Activated T-helper 17 cell treated with anti-CD3 and anti-CD28 coated beads, Interleukin-2, amount 50 U/mL, for 72 hours (primary cell): Measurements from ENCODE around the gene BMPER. TPM values are rescaled to one million over a fixed set of nuclear protein-coding genes. Genes with fewer than 3 reads are reported as not detected.

Experiments used
- ATAC-seq: fragments of 150-1000 bp; cut with Tn5 transposase; replicated peaks from 2 replicates; pipeline ENCODE4 v1.10.0; 2021; ENCODE audit warnings: mild to moderate bottlenecking, moderate library complexity
- H3K27ac Mint-ChIP-seq: one replicate; pipeline ENCODE4 v1.8.0; 2022; ENCODE audit warnings: mixed read lengths
- H3K27me3 Mint-ChIP-seq: one replicate; pipeline ENCODE4 v1.8.0; 2022; ENCODE audit warnings: mixed read lengths
- H3K36me3 Mint-ChIP-seq: one replicate; pipeline ENCODE4 v1.8.0; 2022; ENCODE audit warnings: low read depth, mild to moderate bottlenecking, mixed read lengths
- H3K4me1 Mint-ChIP-seq: one replicate; pipeline ENCODE4 v1.8.0; 2022; ENCODE audit warnings: mixed read lengths
- H3K4me3 Mint-ChIP-seq: one replicate; pipeline ENCODE4 v1.8.0; 2022; ENCODE audit warnings: mild to moderate bottlenecking, mixed read lengths
- H3K9me3 Mint-ChIP-seq: one replicate; pipeline ENCODE4 v1.8.0; 2022; ENCODE audit warnings: mixed read lengths
- total RNA-seq, 2 donors: library from RNA; stranded (reverse); gene quantifications; one replicate each; pipeline ENCODE4 v1.2.3, GENCODE V29; 2022

The BMPER gene
- total RNA-seq, 2 donors from 2014 or later: 0.45 TPM; not detected in 1

DNA sequence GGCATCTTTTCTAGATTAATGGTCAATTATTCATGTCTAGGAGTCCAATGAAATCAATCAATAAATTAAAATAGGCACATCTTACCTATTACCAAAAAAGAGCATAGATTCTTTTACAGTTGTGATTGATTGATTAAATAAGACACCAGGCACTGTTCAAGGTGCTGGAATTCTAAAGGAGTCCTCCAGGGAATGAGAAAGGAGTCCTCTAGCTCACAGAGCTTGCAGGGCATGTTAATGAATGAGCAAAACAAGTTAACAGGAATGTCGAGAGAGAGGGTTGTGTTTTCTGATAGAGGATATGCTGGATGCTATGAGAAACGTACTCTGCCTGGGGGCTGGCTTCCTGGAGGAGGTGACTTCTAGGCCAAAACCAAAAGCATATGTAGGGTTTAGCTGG, 191.4 kb downstream of the BMPER start:
- Mint-ChIP-seq H3K4me3 (no peak overlapping the region), H3K4me1 (no peaks in the 10 kb centered on the region), H3K36me3 (no peaks in the 10 kb centered on the region), H3K27ac (no peak overlapping the region), H3K9me3 (no peaks in the 10 kb centered on the region), H3K27me3 (peaks cover 4% of the 10 kb centered on the region)
- ATAC-seq: no peak

DNA sequence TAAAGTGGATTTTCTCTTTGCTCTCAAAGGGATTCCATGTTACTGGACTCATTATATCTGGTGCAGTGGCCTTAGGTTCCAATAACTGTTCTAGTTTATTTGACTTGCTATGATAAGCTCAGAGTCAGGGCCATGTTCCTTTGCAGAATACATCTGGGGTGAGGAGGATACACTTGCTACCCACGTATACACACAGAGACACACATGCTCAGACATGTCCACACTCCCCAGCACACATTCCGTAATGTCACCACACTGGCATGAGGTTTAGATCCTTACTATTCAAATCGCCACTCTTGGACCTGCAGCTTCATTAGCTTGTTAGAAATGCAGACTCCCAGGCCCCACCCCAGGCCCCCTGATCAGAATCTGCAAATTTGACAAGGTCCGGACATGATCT, 195.3 kb downstream of the BMPER start:
- Mint-ChIP-seq H3K9me3 (peaks cover 5% of the 10 kb centered on the region), H3K4me3 (no peak overlapping the region), H3K4me1 (no peaks in the 10 kb centered on the region), H3K27me3 (peaks cover 4% of the 10 kb centered on the region), H3K27ac (no peak overlapping the region), H3K36me3 (no peaks in the 10 kb centered on the region)
- no peak for ATAC-seq

DNA sequence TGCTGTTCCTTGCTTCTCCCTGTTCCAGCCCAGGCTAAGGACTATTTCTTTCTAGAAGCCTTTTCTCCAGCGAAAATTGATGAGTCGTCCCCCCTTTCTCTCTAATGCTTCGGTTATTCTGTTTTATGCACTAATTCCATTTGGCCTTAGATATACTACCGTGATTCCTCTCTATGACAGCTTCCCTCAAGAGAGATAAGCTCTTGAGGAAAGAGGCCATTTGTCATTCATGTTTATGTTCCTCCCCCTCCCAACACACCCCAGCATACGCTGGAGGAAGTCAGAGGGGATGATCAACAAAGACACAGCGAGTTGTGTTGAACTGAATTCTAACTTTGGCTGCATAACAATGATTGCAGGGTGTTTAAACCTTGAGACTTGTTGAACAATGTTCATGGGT, 198.8 kb downstream of the BMPER start:
- no peaks in the 10 kb centered on the region for H3K36me3 Mint-ChIP-seq

DNA sequence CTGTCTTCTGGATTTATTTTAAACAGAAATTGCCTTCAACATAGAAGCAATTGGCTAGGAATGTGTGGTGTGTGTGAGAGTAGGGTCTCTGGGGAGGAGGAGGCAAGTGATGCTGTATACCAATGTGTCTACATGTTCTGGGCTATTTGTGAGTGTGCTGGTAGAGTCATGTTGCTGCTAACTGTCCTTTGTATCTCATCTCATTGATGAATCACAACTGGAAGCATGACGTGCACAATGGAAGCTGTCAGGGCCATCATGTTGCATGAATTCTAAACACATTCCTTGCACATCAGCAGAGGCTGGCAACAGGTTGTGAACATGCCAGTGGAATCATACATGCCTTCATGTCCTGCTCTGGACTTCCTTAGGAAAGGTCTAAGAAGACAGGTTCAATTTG, 199.7 kb downstream of the BMPER start:
- Mint-ChIP-seq H3K36me3 (no peaks in the 10 kb centered on the region), H3K27ac (no peak overlapping the region), H3K4me1 (no peaks in the 10 kb centered on the region), H3K9me3 (peaks cover 5% of the 10 kb centered on the region), H3K4me3 (no peak overlapping the region), H3K27me3 (peaks cover 4% of the 10 kb centered on the region)
- ATAC-seq: no peak

More for the DNA sequence above, 198.8 kb downstream of the BMPER start:
- Mint-ChIP-seq H3K4me1 (no peaks in the 10 kb centered on the region), H3K9me3 (peaks cover 5% of the 10 kb centered on the region), H3K27ac (no peak overlapping the region), H3K4me3 (no peak overlapping the region), H3K27me3 (peaks cover 4% of the 10 kb centered on the region)
- ATAC-seq: no peak

DNA sequence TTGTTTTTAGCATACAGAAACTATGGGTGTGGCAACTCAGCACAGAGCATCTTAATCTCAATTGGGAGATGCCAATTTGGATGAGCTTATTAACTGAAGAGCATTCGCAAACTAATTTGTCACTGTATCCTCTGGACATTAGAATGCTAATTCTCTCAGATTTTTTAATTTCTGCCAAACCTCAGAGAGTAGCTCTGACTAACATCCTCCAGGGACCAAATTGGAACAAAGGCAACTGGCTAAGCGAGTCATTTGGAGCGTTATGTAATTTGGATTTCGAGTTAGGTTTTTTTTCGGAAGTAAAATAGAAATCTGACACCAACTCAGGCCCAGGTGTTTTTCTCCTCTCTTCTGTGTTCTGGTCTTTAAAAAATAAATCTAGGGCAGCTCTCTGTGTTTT, 201.9 kb downstream of the BMPER start:
- Mint-ChIP-seq H3K36me3 (no peaks in the 10 kb centered on the region), H3K27ac (no peak overlapping the region), H3K27me3 (peaks cover 4% of the 10 kb centered on the region), H3K4me3 (no peak overlapping the region), H3K4me1 (no peaks in the 10 kb centered on the region), H3K9me3 (peaks cover 5% of the 10 kb centered on the region)
- no peak for ATAC-seq

DNA sequence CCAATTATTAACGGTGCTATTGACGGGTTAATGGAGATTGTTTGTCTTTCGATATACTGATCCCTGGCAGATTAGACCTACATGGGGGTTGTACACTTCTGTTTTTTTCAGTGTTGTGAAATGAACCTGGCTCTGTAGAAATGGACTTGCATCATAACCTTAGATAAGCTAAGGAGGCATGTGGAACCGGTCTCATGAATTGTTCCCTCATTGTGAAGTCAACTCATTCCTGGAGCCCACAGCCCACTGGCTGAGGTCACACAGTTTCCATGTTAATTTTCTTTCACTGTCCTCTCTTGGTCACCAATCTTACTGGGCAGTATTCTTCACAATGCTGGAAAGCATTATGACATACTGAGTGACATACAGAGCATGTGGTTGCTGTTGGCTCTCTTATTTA, 202.8 kb downstream of the BMPER start:
- ATAC-seq: no peak
- peaks cover 4% of the 10 kb centered on the region for H3K27me3 Mint-ChIP-seq
- H3K4me3 Mint-ChIP-seq: no peak overlapping the region
- no peak overlapping the region for H3K27ac Mint-ChIP-seq
- H3K9me3 Mint-ChIP-seq: no peaks in the 10 kb centered on the region
- H3K36me3 Mint-ChIP-seq: no peaks in the 10 kb centered on the region
- no peaks in the 10 kb centered on the region for H3K4me1 Mint-ChIP-seq

DNA sequence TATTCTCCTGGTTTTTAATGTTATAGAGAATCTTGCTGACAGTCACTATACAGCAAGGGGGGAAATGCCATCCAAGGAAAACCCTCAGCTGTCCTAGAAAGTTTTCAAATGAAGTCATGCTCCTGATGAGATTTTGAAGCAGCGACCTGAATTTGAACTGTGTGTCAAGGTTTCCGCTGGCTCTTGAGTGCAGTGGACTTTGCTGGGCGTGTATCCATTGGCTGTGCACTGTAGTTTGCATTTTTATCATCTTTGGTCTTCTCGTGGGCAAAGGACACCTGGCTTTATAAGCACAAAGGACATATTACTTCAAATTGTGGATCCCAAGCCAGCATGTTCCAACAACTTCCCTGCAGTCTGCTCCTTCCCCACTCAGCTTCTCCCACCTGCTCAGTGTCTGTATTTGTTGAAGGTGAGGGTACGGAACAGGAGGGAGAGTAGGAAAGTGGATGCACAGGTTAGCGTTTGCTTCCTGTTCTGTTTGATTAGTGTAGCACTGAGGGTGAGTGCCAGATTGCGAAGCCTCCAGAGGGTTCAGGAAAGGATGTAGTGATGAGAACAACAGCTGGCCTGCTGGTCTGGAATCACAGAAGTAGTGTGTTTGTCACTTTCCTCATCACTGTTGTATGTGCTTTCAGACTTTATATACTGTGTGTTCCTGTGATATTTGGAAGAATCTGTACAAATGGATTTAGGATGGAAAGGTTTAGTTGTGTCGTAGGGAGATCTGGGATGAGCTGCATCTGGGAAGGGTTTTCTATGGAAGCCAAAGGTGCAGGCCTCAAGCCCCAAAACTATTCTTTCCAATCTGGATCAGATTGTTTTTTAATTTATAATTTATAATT, 204.8 kb downstream of the BMPER start:
- Mint-ChIP-seq H3K27me3 (no peaks in the 10 kb centered on the region), H3K27ac (no peak overlapping the region), H3K9me3 (peaks cover 6% of the 10 kb centered on the region), H3K4me3 (no peak overlapping the region), H3K4me1 (no peaks in the 10 kb centered on the region), H3K36me3 (no peaks in the 10 kb centered on the region)
- no peak for ATAC-seq

DNA sequence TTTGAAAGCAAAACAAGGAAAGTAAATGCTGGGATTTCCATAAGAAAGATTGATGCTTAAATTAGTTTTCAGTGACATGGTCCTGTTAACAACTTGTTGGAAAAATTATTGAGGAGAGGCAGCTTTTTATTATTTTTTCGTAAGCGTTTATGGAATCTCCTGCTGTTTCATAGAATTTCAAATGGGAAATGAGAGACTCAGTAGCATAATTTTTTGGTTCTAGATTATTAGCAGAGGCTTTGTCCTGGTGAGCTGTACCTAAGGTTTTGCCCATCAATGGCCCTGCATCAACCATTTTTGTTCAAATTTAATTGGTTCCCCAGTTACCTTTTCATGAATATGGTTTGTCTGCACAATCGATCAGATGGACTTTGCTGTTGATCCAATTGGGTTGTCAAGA, 205.7 kb downstream of the BMPER start:
- Mint-ChIP-seq H3K9me3 (peaks cover 9% of the 10 kb centered on the region), H3K27ac (no peak overlapping the region), H3K36me3 (no peaks in the 10 kb centered on the region), H3K27me3 (no peaks in the 10 kb centered on the region), H3K4me1 (no peaks in the 10 kb centered on the region), H3K4me3 (no peak overlapping the region)
- no peak for ATAC-seq

DNA sequence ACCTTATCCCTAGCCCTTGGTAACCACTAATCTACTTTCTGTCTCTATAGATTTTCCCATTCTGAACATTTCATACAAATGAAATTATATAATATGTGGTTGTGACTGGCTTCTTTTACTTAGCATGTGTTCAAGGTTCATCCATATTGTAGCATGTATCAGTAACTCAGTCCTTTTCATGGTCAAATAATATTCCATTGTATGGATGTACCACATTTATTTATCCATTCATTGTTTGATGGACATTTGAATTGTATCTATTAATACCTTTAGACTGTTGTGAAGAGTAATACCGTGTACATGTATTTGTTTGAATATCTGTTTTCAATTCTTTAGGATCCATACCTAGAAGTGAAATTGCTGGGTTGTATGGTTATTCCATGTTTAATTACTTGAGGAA, 210.2 kb downstream of the BMPER start:
- Mint-ChIP-seq H3K4me1 (no peaks in the 10 kb centered on the region), H3K36me3 (no peaks in the 10 kb centered on the region), H3K9me3 (peaks cover 12% of the 10 kb centered on the region), H3K27me3 (no peaks in the 10 kb centered on the region), H3K4me3 (no peak overlapping the region), H3K27ac (no peak overlapping the region)
- ATAC-seq: no peak

DNA sequence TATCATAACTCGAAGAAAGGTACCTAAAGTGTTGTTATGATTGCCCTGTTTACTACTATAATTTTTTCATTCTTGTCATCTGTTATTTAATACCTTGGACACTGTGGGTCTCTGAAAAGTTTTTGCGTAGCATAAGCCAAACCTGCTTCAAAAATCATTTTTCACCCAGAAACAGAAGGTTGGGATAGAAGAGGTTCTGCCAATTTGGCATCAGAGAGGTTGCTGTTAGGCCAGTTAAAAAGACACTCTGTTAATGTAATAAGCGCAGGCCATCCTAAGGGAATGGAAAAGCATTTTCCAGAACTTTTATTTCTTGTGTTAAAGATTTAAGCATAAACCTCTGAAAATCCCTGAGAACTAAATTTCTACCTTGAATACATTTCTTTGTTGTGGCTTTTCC, 212.2 kb downstream of the BMPER start:
- H3K27ac Mint-ChIP-seq: no peak overlapping the region
- H3K36me3 Mint-ChIP-seq: no peaks in the 10 kb centered on the region
- no peak for ATAC-seq
- peaks cover 12% of the 10 kb centered on the region for H3K9me3 Mint-ChIP-seq
- no peaks in the 10 kb centered on the region for H3K27me3 Mint-ChIP-seq
- no peak overlapping the region for H3K4me3 Mint-ChIP-seq
- no peaks in the 10 kb centered on the region for H3K4me1 Mint-ChIP-seq

DNA sequence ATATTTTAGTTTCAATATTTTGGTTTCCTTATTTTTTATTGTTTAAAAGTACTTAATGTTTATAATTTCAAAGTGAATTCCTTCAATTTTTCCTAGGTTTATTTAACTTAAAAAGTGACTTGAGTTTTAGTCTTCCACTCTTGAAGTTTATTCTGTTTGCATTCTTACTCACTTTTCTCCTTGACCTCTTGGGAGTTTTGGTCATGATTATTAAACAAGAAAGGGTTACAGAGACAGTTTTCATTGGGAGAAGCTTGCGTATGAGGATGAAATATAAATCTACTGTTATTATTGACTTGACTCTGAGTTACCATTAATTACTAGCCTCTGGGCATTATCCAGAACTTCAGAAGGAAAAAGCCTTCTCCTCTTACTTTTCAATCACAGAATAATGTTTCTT, 216.0 kb downstream of the BMPER start:
- no peak overlapping the region for H3K4me3 Mint-ChIP-seq
- H3K36me3 Mint-ChIP-seq: no peaks in the 10 kb centered on the region
- no peak for ATAC-seq
- no peaks in the 10 kb centered on the region for H3K27me3 Mint-ChIP-seq
- no peak overlapping the region for H3K27ac Mint-ChIP-seq
- no peaks in the 10 kb centered on the region for H3K4me1 Mint-ChIP-seq
- peaks cover 10% of the 10 kb centered on the region for H3K9me3 Mint-ChIP-seq

DNA sequence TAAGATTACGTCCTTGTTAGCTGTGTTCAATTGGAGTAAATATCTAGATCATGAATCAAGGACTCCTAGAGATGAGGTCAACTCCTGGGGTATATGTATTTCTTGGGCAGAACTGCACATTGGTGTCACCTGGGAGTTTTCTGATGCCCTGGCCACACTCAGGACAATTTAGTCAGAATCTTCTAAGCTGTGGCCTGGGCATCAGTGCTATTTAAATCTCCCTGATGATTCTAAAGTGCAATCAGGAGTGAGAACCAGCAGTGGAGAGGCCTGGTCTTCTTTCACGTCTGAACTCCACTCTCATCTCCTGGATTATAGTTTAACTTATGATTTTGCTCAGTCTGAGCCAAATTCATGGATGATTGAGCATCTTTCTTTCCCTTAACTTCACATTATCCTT, 218.0 kb downstream of the BMPER start:
- Mint-ChIP-seq H3K27me3 (peaks cover 4% of the 10 kb centered on the region), H3K4me3 (no peak overlapping the region), H3K36me3 (no peaks in the 10 kb centered on the region), H3K4me1 (no peaks in the 10 kb centered on the region), H3K27ac (no peak overlapping the region), H3K9me3 (peaks cover 20% of the 10 kb centered on the region)
- no peak for ATAC-seq

DNA sequence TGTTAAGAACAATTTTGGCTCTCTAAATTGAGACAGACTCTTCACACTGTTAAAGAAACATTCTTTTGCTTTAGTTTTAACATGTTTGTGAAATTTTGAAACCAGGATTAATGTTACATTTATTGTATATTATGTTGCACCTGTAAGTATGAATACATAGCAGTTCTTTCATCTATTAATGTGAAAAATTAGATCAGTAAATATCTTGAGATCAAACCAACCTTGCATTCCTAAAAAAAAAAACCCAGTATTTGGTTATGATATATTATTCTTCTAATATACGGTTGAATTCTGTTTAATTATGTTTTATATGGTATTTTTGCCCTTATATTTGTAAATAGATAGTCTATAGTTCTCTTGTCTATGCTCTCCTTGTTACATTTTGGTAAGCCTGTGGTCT, 219.4 kb downstream of the BMPER start:
- H3K27me3 Mint-ChIP-seq: peaks cover 4% of the 10 kb centered on the region
- no peaks in the 10 kb centered on the region for H3K36me3 Mint-ChIP-seq
- H3K4me1 Mint-ChIP-seq: no peaks in the 10 kb centered on the region
- no peak overlapping the region for H3K4me3 Mint-ChIP-seq
- H3K9me3 Mint-ChIP-seq: peaks cover 20% of the 10 kb centered on the region
- no peak overlapping the region for H3K27ac Mint-ChIP-seq
- no peak for ATAC-seq

DNA sequence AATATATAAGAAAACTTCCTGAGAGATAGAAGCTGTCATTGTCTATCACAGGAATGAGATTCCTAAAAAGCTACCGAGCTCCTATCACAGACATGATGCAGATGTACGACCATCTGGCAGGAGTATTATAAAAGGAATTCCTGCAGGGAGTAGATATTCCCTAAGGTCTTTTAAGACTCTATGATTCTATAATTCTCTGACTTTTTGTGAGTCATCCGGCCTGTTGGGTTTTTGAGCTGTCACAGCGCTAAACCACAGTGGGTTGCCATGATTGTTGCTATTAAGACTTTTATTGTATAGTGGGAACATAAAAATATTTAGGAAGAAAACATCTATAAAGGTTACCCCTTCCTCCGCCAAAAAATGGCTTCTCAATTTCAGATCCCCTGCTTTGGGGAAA, 223.4 kb downstream of the BMPER start:
- Mint-ChIP-seq H3K4me1 (no peaks in the 10 kb centered on the region), H3K9me3 (peaks cover 16% of the 10 kb centered on the region), H3K36me3 (no peaks in the 10 kb centered on the region), H3K27me3 (peaks cover 4% of the 10 kb centered on the region), H3K27ac (no peak overlapping the region), H3K4me3 (no peak overlapping the region)
- no peak for ATAC-seq

DNA sequence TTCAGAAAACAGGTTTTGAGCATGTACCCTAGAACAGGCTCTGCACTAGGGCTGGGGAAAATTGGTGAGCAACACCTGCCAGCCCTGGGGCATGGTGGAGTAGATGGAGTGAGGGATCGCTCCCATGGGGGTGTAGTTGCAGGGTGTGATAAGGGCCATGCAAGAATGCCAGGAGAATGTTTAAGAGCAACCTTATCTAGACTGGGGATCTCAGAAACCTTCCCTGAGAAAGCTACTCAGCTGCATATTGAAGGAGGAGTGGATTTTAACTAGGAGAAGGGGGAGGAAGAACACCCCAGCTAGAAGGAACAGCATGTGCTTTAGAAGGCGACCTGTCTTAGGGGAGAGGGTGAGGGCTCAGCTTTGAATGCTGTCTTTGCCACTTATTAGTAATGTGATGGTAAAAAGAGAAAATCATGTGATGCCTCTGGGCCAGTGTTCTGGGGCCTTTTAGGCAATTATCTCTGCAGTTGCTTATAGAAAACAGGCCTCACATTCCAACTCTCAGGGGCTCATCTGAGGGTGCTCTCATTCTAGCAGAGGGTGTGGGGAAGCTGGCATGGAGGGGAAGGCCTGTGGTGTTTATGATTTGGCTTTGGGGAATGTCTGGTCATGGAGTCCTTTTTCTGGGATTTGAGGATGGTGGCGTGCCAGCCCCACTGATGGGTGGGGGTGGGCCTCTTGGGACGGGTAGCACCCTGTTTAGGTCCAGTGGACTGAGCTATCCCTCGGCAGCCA, 225.4 kb downstream of the BMPER start:
- no peak for ATAC-seq
- H3K4me1 Mint-ChIP-seq: no peaks in the 10 kb centered on the region
- H3K4me3 Mint-ChIP-seq: no peak overlapping the region
- peaks cover 15% of the 10 kb centered on the region for H3K9me3 Mint-ChIP-seq
- no peaks in the 10 kb centered on the region for H3K36me3 Mint-ChIP-seq
- H3K27ac Mint-ChIP-seq: no peak overlapping the region
- H3K27me3 Mint-ChIP-seq: peaks cover 4% of the 10 kb centered on the region
